Upper lobe of left lung (tissue), 4 donors: ENCODE data around the gene UBASH3B.

Source experiments
- CTCF ChIP-seq, 6 experiments: fragments of 450-650 bp in 4 of 6; fragments of 200-600 bp in 2 of 6; sonication (generic) in 2 of 6; IDR thresholded peaks; one replicate each; pipeline ENCODE4 v1.5.1; 2016 to 2019; ENCODE audit warnings: antibody characterized with exemption in 6 of 6
- POLR2A ChIP-seq, 4 donors: fragments of 450-650 bp; IDR thresholded peaks; one replicate each; pipeline ENCODE4 v1.5.1; 2016 to 2017; ENCODE audit warnings: antibody characterized with exemption in 4 of 4, mild to moderate bottlenecking in 2 of 4
- POLR2AphosphoS5 ChIP-seq, 2 donors: sonication (generic); formaldehyde crosslinking; IDR thresholded peaks; one replicate each; pipeline ENCODE4 v1.5.1; 2017; ENCODE audit warnings: antibody characterized with exemption in 2 of 2

- TF ChIP-seq CTCF (IDR thresholded peaks at IDR 0.05), result no peak
- no peak for TF ChIP-seq POLR2A (IDR thresholded peaks at IDR 0.05)
- no peak for TF ChIP-seq POLR2AphosphoS5 (IDR thresholded peaks at IDR 0.05)
Measured at GRCh38 chr11:122642971-122643370, 12.6 kb upstream of the UBASH3B start.
